NCI-H2029 treated with DMSO at 0.1 percent for 48 hours (cell line): ENCODE measurements around the gene BAHCC1.
A peak's percentile ranks its signal among the peaks of the same experiment; 100 is the strongest.

Experiments
- DNase-seq: peaks from one replicate; lab custom pipeline; 2025; lab: John Stamatoyannopoulos, UW

Gene BAHCC1

DNA sequence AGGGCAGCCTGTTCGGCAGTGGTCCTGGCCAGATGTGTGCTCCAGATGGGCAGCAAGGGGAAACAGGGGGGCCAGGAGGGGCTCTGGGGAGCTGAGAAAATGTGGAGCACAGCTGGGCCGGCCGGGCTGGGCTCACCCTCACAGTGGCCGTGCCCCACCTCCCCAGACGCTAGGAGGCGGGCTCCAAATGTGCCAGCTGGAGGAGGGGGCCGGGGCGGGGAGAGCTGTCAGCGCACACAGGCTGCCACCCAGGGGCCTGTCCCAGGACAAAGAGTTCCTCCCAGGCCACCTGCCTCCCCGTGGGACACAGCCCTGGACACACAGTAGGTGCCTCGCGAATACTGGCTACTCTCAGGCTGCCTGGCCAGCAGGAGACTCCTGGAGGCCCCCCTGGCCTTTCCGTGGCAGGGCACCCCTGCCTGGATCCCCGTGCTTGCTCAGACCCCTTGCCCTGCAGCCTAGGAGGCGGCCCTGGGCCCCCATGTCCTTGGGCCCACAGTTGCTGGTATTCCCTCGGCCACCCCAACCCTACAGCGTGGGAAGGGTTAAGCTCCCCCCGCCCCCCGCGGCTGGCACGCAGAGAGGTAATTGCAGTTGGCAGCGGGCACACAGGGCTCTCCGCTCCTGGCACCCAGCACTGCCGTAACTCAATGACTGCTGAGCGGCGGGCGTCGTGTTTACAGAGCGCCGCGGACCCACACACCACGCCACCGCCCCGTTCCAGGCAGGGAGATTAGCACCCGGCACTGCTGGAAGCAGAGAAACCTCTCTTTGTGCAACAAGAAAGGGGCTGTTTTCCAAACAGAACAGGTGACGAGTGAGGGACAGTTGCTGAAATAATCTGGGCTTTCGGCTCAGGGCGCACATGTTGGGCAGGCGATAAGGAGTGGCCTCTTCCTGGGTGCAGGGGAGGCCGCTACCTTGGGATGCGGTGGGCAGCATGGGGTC lies 32.2 kb downstream of the BAHCC1 start:
- DNase-seq: peak; percentile 49

DNA sequence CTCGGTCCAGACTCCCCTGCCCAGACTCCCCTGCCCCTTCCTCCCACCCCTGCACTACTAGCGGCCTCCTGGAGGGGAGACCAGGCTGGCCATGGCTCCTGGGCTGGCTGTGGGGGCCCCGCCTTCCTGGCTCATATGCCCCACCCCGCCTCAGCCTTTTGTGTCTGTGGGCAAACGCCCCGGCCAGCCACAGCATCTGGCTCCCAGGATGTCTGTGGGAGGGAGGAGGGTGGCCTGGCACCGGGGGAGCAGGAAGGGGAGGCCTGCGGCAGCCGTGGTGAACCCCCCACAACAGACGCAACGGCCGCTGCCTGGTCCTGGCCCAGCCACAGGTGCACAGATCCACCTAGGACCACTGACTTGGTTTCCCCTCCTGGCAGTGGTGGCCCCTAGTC lies 32.9 kb downstream of the BAHCC1 start:
- peak; percentile 28 for DNase-seq

DNA sequence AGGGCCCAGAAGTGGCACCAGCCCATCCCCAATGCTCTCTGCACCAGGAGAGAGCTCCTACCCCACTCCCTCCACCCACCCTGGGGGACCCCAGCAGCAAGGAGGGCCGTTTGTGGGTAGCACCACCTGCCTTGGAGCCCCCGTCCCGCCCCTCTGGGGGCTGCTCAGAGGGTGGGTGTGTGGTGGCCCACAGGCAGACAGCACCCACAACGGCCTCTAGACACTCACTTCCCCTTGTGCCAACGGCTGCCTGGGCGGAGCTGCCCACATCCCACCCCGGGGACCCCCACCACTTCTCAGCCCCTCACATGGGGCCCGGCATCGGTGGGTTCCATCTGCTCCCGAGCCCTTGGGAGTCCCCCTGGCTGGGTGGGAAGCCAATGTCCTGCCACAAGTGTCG lies 33.3 kb downstream of the BAHCC1 start:
- no peak for DNase-seq

DNA sequence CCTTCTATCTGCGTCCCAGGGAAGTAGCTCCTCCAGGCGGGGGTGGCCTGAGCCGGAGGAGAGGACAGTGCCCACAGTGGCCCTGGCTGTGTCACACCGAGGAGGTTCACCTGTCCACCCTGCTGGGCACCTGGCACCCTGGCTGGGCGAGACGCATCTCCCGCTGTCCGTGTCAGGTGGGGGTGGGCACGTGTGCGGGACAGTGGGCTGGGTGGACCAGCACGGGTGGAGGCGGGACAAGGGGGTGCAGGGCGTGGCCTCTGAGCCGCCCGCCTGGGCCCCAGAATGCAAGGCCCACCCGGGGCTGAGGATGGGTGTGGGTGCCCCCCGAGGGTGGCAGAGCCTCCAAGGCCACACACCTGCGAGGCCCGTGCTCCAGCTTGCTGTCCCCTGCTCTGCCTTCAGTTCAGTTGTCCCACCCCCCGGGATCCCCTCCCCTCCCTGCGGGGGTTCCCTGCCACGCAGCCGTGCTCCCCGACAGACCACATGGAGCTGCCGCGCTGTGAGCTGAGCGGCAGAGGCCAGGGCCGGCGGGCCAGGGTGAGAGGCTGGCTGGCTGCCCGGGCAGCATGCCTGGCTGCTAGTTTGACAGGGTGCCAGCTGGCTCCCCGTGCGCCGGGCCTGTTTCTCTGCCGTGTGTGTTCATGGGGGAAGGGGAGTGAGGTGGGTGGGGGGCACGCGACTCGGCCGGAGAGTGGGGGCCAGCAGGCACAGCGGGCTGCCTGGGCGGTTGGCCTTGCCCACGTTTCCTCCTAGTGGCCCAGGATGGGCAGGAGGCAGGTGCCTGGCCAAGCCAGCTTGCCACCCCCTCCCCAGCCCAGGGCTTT lies 33.9 kb downstream of the BAHCC1 start:
- peak; percentile 61 for DNase-seq

DNA sequence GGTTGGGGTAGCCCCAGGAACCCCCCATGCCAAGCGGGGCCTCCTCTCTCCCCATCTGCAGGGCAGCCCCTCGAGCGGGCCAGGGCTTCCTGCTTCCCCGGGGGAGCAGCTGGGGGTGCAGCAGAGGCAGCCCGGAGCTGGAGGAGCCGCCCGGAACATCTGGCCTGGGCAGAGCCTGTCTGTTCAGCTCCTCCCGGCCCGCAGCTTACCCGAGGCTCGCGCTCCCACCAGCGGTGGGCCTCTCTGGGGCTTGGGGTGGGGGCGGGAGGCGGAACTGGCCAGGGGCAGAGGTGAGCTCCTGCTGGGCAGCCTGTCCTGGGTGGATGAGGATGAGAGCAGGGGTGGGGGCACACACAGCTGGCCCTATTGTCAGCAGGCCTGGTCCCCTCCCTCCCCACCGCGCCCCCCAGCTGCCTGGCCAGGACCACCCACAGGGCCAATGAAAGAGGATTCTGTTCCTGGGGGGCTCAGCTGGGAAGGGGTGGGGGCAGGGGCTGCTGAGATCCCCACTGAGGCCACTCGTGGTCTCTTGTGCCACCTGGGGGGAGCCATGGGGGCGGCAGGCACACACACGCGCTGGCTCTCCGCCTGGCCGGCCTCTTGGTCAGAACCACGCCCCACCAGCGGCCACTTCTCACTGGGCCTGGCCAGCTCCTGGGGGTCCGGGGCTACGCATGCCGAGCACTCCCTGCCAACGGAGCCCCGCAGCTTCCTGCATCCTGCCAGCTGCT lies 34.7 kb downstream of the BAHCC1 start:
- no peak for DNase-seq

DNA sequence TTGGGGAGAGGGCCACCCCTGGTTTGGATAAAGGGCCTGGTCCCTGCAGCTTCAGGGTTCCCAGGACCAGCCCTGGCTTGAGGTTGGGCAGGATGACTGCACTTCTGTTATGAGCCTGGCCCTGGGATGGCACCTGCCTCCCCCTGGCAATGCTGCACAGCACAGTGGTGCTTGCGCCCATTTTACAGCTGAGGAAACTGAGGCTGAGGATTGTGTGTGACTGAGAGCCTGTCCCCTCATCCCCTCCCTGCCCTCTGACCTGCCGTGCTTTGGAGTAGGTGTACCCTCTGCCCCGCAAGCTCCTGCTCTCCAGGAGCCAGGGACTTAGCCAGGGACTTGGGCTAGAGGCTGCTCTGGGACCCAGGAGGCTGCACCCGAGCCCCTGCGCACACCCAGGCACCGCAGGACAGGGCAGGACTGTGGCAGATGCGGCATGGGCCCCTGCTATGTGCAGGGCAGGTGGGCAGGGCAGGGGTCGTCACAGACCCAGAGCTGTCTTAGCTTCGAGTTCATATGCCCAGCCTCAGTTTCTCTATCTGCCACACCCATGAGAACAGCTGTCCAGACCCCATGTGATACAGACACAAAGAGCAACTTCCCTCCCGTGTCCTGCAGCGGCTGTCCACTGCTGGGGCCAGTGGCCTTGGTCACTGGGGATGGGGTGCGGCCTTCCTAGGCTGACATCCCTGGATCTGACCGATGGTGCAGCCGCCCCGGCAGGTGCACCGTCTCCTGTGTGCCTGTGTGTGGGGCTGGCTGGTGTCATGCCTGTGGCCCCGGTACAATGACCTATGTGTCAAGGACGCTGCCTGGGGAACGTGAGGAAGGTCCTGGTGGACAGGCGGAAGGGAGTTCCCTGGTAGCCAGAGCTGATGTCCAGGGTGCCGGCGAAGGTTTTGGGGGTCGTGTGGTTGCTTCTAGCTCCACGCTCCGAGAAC lies 36.6 kb downstream of the BAHCC1 start:
- DNase-seq: no peak

DNA sequence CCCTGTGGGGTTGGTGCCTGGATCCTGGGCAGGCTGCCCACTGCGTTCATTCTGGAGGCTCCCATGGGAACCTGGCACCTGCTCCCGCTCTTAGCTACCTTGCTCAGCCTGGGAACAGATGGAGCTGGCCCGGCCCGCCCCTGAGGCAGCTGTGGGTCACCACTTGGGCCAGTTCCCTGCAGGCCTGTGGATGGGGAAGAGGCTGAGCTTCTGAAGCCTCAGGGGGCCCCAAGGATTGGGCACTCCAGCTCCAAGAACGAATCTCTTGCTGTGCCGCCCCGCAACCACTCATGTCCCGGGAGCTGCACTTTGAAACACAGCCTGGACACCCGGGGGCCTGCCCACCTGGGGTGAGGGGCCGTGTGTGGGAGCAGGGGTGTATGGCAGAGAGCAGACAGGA lies 37.7 kb downstream of the BAHCC1 start:
- DNase-seq: peak; percentile 43

DNA sequence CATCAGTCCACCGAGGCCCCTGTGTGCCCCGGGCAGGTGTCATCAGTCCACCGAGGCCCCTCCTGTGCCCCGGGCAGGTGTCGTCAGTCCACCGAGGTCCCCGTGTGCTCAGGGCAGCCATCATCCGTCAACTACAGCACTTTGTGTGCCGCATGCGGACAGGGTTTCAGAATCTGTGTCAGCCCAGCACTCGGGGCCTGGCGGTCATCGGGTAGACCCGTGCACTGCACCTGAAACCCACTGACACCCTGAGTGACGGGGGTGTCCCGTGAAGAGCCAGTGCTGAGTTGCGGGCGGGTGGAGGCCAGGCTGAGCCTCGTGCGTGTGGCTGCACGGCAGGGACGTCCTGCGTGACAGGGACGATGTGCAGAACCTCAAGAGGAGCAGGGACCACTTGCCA lies 38.4 kb downstream of the BAHCC1 start:
- no peak for DNase-seq

DNA sequence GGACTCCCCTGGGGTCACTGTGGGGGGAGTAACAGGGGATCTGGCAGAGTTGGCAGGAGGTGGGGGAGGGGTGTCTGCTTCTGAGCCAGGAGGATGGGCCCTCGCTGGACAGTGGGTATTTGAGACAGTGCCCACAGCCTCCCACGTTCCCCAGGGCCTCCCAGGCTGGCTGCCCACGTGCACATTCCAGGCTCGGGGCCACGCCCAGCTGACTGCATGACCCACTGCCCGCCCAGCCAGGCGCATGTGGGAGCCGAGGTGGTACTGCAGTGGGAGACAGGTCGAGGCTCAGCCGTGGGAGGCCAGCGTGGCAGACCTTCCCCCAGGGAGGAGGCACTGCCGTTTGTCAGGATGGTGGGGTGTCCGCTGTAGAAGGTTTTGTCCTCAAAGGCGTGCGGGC lies 38.8 kb downstream of the BAHCC1 start:
- no peak for DNase-seq

DNA sequence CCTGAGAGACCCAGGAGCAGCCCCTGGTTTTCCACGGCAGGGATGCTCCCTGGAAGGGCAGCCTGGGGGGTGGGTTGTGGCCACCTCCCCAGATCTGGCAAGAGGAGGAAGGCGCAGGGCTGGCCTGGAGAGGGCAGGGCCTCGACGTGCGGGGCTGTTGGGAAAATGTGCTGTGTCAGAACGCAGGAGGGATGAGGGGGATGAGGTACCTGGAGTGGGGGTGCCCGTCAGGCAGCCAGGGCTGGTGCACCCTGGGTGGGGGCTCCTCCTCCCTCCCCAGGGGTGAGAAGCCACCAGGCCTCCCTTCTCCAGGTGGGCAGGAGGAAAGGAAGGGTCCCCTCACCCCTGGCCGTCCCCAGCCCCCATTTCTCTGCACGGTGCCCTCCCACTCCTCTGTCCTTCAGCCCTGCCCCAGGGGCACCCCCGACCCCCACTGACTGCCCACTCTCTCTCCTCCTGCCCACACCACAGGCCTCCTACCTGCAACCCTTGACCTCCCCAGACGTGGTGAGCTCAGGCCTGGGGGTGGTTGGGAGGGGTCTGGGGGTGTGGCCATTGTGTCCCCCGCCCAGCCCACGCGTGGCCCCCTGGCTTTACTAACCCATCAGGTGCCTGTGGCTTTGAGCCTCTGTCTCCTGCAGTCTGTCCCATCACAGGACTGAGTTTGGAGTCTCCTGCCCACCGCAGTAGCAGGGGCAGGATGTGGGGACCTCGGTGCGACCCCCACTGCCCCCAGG lies 39.6 kb downstream of the BAHCC1 start:
- no peak for DNase-seq

DNA sequence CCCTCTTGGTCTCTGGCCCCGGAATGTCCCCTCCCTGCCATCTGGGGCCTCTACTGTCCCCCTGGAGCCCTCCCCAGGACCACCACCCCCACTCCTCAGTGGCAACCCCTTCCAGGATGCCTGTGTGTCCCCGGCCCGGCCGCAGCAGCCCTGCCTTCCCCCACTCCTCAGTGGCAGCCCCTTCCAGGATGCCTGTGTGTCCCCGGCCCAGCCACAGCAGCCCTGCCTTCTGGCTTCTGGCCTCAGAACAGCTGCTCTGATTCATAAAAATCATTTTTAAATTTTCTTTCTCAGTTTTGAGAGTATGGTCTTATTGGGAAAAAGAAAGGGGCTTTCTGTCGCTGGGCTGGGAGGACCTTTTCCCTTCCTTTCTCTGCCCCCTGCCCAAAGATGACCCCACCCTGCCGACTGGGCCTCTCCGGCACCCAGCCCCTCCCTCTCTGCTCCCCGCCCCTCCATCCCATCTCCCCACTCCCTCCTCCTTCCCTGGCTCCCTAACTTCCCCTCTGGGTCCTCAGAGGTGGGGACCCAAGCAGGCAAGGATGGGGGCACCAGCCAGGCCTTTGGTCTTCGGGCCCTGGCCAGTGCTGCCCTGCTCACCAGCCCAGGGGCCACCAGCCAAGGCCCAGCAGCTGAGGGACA lies 40.5 kb downstream of the BAHCC1 start:
- no peak for DNase-seq

DNA sequence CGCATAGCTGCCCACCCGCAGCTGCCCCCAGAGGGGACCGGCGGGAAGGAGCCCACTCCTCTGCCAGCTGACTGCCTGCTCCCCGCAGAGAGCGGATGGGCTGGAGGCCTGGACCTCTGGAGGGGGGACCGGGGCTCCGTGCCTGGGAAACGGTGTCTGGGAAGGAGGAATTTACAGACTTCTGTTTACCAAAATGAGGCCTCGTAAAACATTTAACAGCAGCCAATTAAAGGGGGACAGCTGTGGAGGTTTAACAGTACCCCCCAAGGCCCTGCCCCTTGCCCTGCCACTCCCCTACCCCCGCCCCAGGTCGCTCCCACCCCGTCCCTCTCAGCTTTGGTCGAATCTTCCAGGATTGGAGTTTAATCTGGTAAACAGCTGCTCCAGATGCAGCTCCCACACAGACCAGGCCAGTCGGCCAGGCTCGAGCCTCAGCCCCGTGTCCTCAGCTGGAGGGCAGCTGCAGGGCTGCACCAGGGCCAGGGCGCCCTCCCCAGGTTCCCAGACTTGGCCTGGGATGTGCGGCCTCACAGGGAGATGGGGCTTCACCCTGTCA lies 41.1 kb downstream of the BAHCC1 start:
- no peak for DNase-seq

DNA sequence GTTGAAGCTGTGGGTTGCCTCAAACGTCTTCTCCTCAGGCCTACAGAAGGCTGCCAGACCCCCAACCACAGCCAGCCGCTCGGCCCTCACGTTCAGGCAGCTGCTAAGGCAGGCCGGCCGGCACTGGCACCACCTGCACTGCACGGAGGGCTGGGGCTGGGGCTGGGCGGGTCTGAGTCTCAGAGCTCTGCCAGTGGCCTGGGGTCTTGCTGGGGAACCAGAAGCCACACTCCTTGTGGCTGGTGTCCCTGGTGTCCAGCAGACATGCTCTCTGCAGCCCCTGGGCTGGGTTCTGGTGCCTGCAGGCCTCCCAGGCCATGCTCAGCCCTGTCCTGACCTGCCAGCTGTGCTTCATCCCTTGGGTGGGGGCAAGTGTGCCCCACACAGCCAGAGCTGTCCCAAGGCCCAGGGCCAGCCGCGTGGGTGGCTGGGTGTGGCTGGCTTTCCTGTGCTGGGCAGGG lies 42.0 kb downstream of the BAHCC1 start:
- DNase-seq: no peak

DNA sequence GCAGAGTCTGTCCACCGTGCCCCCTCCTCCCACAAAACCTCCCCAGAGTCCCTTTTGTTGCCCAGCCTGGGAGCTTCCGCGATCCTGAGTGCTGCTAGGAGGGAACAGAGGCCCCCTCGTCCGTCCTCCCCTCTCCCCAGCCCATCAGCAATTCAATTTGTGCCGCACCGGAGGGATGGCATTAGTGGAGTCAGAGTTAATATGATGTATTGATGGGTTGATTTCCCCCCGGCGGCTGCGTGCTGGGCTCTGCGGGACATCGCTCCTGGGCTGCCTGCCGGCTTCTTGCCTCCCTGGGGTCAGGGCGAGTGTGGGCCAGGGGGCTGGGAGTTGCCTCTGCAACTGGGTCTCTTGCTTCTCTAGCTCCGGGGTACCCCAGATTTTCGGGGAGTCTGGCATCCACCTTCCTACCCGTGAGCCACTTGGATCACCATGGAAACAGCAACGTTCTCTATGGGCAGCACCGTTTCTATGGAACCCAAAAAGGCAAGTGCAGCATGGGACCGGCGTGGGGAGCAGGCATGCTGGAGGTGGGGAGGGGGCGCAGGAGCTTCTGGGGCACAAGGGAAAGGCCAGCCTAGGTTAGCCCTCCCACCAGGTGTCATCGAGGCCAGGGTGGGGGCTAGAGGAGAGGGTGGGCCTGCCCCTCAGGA lies 42.9 kb downstream of the BAHCC1 start:
- no peak for DNase-seq

DNA sequence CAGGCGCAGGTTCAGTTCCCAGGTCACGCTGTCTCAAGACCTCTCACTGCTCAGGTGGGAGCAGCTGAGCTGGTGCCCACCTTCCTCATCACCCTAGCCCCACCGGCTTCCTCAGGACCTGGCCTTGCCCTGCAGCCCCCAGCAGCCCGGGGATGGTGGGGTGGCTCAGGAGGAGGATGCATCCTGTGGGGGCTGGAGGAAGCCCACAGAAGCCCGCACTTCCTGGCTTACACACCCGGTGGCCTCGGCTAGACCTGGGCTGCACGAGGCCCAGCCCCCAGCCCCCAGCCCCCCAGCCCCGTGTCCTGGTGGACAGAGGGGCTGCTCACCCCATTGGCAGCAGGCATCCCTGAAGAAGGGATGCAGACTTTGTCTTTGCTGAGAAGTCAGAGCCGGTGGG lies 43.4 kb downstream of the BAHCC1 start:
- no peak for DNase-seq

DNA sequence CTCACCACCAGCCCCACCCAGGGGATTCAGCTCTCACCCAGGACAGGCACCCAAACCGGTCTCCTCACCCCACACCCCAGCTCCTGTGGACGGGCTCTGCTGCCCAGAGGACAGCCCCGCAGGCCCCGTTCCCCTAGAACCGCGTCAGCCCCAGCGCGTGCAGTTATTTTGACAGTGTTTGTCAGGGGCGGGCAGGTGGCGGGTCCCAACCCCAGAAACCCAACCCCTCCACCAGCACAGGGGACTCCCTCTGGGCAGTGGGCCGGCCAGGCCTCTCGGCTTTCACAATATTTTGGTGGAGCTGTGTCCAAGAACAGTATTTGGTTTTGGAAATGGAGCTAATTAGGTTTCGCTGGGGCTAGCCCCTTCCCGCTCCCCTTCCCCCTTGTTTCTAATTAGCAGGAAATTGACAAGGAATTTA lies 44.8 kb downstream of the BAHCC1 start:
- no peak for DNase-seq

DNA sequence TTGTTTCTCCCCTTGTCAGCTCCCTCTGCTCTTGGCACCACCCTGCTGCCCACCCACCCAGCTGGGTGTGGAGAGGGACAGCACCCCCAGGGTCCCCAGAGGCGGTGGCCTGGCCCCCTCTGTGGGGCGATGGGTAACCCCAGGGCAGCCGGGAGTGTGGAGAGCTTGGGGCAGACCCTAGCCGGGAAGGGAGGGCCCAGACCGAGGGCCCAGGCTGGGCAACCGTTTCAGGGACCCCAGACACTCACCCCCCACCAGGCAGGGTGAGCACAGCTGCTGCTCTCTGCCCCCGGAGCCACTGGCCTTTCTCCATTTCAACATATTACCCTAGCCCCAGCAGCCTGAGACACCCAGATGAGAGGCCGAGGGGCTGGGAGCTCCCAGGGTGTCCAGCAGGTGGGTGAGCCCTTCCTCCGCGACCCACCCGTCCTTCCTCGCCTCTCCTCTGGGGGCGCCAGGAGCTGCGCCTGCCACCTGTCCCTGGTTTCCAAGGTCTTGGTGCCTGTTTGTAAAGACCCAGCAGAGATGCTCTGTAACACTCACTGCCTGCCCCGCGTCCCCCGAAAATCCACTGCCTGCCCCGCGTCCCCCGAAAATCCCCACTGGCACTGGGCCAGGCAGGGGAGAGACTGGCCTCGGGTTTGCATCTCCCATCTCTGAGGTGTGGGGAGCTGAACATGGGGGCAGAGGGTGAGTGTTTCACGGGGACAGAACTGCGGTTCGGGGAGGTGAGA lies 45.4 kb downstream of the BAHCC1 start:
- DNase-seq: no peak

DNA sequence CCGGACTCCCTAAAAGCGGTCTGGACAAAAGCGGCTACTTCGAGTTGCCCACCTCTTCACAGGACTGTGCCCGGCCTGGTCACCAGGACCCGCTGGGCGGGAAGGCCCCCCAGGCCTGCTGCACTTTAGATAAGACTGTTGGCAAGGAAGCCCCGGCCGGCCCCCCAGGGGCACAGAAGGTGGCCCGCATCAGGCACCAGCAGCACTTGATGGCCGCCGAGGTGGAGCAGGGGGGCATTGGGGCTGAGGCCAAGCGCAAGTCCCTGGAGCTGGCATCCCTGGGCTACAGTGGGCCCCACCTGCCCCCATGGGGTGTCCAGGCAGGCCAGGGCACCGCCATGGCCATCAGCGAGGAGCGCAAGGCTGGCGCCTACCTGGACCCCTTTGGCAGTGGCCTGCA lies 47.5 kb downstream of the BAHCC1 start:
- DNase-seq: no peak
